Muscle of leg (tissue), 11 donors: ENCODE measurements around the gene TRIM14. TPM values are rescaled to one million over a fixed set of nuclear protein-coding genes. Genes with fewer than 3 reads are reported as not detected.
"Not testable (repeated sequence)": the region's sequence is repeated elsewhere in the genome, so short reads cannot be mapped to it uniquely, and the experiment has no call there.

Experiments used
- DNase-seq: peaks from one replicate; pipeline ENCODE4 v3.0.0; 2013
- H3K27ac ChIP-seq: one replicate; pipeline ENCODE4 v1.5.1; 2013; ENCODE audit warnings: mild to moderate bottlenecking, low read length, control low read depth
- H3K27me3 ChIP-seq: one replicate; pipeline ENCODE4 v1.6.1; 2013; ENCODE audit warnings: low read length; ENCODE audit not compliant: control insufficient read depth, insufficient read depth
- H3K36me3 ChIP-seq: one replicate; pipeline ENCODE4 v1.6.1; 2013; ENCODE audit warnings: low read length; ENCODE audit not compliant: control insufficient read depth, insufficient read depth
- H3K4me1 ChIP-seq: one replicate; pipeline ENCODE4 v1.6.1; 2013; ENCODE audit warnings: low read length; ENCODE audit not compliant: control insufficient read depth, insufficient read depth
- H3K4me3 ChIP-seq: one replicate; pipeline ENCODE4 v1.5.1; 2013; ENCODE audit warnings: low read length, control low read depth
- H3K9me3 ChIP-seq: replicated peaks from 2 replicates; pipeline ENCODE4 v1.6.1; 2013; ENCODE audit warnings: low read depth, low read length; ENCODE audit not compliant: control insufficient read depth
- WGBS: methylation state at CpG from one replicate; pipeline ENCODE4 v1.1.5; 2013; ENCODE audit warnings: missing lambda C conversion rate; ENCODE audit not compliant: insufficient coverage; 5-methylcytosine and 5-hydroxymethylcytosine counted together
- polyA plus RNA-seq, 8 donors: library from polyadenylated mRNA; unstranded; fragments of 120-200 nt; gene quantifications; one replicate each; pipeline versions ENCODE4 v1.2.1 to v1.2.3, GENCODE V29; 2013; ENCODE audit warnings: inconsistent platforms in 1 of 8, low replicate concordance in 1 of 8; ENCODE audit not compliant: insufficient read length in 8 of 8, insufficient read depth in 1 of 8
- total RNA-seq: library from RNA; stranded (reverse); fragments of 120-200 nt; gene quantifications from one replicate; pipeline ENCODE4 v1.2.4, GENCODE V29; 2013

The TRIM14 gene
- total and polyA plus RNA-seq, 9 donors: 0.40 to 3.4 (median 1.1) TPM

DNA sequence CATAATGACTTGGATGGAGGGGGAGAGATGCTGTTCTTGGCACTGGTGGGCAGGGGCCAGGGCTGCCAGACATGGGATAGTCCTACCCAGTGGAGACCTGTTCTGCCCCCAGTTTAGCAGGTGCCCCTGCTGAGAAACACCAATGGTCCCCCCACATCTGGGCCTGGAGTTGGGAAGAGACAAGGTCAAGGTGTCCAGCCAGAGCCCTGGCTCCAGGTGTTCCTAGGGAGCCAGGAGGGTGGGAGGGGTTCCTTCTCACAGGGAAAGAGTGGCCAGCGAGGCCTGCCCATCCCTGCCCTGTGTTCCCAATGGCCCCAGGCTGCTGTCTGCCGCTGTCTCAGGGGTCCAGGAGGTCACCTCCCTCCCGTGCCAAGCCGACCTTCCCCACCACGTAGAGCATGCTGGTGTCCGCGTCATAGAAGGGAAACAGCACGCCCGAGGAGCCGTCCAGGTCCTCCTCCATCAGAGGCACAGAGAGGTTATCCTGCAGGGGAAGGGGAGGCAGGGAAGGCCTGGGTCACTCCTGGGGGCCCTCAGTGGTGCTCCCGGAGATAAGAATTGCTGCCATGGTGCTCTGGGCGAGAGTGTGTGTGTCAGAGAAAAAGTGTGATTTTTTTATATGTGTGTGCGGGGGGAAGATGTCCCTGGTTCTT, 11.7 kb upstream of the TRIM14 start:
- Histone ChIP-seq H3K27me3 (peaks cover 5% of the 10 kb centered on the region), H3K36me3 (no peaks in the 10 kb centered on the region), H3K27ac (no peak overlapping the region), H3K9me3 (no peaks in the 10 kb centered on the region), H3K4me3 (no peak overlapping the region), H3K4me1 (no peaks in the 10 kb centered on the region)
- no peak for DNase-seq
- 79% methylated on average over 6 of the region's 13 CpGs for WGBS

DNA sequence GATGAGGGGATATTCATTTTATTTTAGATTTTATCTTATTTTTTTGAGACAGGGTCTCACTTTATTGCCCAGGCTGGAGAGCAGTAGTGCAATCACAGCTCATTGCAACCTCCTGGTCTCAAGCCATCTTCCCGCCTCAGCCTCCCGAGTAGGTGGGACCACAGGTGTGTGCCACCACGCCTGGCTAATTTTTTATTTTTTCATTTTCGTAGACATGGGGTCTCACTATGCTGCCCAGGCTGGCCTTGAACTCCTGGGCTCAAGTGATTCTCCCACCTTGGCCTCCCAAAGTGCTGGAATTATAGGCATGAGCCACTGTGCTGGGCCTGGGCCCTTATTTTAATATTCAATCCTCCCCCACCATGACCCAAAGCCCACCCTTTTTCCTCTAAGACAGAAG, 11.0 kb upstream of the TRIM14 start:
- not testable (repeated sequence) for DNase-seq, H3K4me1 ChIP-seq, H3K4me3 ChIP-seq, H3K27ac ChIP-seq, H3K9me3 ChIP-seq, H3K27me3 ChIP-seq, H3K36me3 ChIP-seq
- WGBS: 86% methylated on average over 3 of the region's 4 CpGs

DNA sequence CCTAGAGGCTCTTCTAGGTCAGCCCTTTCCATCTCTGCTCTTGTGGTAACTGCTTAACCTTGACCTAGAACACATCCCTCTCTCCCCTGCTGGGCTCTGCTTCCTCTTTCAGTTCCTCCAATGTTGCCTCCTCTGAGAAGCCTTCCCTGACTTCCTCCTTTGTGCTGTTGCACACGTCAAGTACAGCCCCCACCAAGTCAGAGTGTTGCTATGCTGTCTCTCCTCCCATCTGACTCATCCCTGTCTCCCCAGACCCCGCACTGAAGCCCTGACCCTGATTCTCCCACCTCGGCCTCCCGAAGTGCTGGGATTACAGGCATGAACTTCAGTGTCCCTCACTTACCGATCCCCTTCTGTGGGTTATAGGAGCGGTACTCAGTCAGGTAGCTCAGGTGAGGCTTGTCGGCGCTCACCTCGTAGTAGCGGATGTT, 10.4 kb upstream of the TRIM14 start:
- H3K4me1 ChIP-seq: no peaks in the 10 kb centered on the region
- H3K9me3 ChIP-seq: no peaks in the 10 kb centered on the region
- 91% methylated on average over 9 of the region's 10 CpGs for WGBS
- H3K4me3 ChIP-seq: no peak overlapping the region
- peaks cover 5% of the 10 kb centered on the region for H3K27me3 ChIP-seq
- peak; percentile 58 for DNase-seq
- H3K27ac ChIP-seq: no peak overlapping the region
- H3K36me3 ChIP-seq: no peaks in the 10 kb centered on the region

DNA sequence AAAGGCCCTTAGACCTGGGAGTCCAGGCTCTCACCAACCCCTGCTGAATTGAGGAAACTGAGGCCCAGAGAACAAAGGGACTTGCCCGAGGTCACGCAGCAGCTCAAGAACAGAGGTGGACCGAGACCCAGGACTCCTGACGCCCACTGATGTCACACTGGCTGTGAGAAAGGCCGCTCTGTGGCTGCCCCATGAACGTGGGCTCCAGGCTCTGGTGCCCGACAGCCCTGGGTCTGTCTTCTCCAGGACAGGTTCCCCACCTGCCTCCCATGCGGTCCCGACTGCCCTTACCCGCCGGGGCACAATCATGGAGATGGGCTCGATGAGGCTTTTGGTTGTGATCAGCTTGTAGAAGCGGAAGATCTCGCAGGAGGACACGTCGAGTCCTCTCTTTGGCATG, 9.3 kb upstream of the TRIM14 start:
- 92% methylated on average over 16 of the region's 16 CpGs for WGBS
- Histone ChIP-seq H3K27ac (no peak overlapping the region), H3K4me3 (no peak overlapping the region), H3K4me1 (no peaks in the 10 kb centered on the region), H3K27me3 (peaks cover 5% of the 10 kb centered on the region), H3K36me3 (no peaks in the 10 kb centered on the region), H3K9me3 (no peaks in the 10 kb centered on the region)
- DNase-seq: no peak

DNA sequence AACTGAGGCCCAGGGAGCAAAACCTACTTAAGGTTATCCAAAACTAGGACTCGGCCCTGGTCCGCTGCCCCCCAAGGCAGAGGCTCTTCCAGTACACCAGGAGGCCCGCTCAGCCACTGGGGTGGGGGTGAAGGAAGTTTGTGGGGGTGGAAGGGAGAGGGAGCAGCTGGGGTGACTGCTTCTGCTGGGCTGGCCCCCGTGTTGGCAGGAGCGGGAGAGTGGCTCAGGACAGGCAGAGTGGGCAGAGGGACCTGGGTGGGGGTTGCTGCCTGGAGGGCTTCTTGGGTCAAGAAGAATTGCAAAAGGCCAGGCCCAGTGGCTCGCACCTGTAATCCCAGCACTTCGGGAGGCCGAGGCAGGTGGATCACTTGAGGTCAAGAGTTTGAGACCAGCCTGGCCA, 8.2 kb upstream of the TRIM14 start:
- Histone ChIP-seq H3K36me3 (no peaks in the 10 kb centered on the region), H3K27me3 (peaks cover 3% of the 10 kb centered on the region), H3K9me3 (no peaks in the 10 kb centered on the region), H3K27ac (no peak overlapping the region), H3K4me1 (no peaks in the 10 kb centered on the region), H3K4me3 (no peak overlapping the region)
- 85% methylated on average over 8 of the region's 8 CpGs for WGBS
- no peak for DNase-seq

DNA sequence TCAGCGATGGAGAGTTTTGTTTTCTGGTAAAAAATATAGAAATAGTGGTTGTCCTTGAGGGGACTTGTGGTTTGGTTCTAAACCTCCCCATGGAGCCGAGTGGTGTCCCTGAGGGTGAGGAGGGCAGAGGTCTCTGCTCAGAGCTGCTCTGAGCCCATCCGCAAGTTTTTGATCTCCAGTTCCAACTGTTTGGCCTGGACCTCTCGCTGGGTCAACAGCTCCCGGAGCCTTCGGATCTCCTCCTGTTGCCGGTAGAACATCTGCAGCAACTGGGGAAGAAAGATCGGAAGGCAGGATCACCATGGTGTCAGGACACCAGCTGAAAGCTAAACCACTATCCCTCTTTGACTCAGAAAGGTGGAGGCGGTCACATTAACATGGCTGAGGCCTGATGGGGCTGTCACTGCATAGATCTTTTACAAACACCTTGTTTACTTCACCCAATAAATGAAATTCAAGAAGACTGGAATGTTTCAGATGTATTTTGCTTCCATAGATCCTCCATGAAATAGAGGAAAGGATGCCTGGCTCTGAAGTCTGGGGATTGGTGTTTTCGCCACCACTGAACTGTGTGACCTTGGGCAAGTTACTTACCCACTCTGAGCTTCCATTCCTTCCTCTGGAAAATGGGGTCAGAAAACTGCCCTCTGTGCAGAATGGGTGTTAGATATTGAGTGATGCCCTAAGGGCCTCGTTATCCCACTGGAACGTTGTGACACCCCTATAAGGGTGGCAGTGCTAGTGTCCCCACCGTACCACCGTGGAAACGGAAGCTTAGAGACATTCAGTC, 5.8 kb upstream of the TRIM14 start:
- Histone ChIP-seq H3K27me3 (no peaks in the 10 kb centered on the region), H3K4me1 (no peaks in the 10 kb centered on the region), H3K36me3 (no peaks in the 10 kb centered on the region), H3K27ac (no peak overlapping the region), H3K9me3 (no peaks in the 10 kb centered on the region), H3K4me3 (no peak overlapping the region)
- DNase-seq: no peak
- 86% methylated on average over 11 of the region's 15 CpGs for WGBS

DNA sequence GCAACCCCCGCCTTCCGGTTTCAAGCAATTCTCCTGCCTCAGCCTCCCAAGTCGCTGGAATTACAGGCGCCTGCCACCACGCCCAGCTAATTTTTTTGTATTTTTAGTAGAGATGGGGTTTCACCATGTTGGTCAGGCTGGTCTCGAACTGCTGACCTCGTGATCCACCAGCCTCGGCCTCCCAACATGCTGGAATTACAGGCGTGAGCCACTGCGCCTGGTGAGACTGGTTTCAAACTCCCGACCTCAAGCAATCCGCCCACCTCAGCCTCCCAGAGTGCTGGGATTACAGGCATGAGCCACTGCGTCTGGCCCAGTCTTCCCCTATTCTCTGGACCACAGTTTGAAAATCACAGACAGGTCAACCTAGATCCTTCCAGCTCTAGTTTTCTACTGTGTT, 5.1 kb upstream of the TRIM14 start:
- H3K4me3 ChIP-seq, H3K9me3 ChIP-seq, H3K4me1 ChIP-seq, H3K27me3 ChIP-seq, H3K36me3 ChIP-seq, H3K27ac ChIP-seq, DNase-seq: not testable (repeated sequence)
- 88% methylated on average over 11 of the region's 13 CpGs for WGBS

DNA sequence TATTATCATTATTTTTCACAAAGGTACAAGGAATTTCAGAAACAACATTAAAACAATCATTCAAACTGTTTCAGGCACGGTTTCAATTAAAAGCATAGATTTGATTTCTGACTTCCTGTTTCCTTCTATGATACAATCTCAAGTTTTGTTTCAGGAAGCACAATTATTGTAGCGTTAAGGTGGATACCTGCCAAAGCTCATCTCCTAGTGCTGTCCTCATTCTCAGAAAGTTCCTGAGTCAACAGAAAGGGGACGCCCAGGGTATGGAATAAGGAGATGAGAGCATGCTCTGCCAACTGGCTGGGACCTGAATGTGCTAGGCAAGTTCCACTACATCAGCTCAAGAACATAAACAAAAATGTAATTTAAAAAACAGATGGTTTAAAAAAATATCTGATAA, 2.0 kb upstream of the TRIM14 start:
- Histone ChIP-seq H3K9me3 (no peaks in the 10 kb centered on the region), H3K4me1 (peaks cover 7% of the 10 kb centered on the region), H3K27me3 (no peaks in the 10 kb centered on the region), H3K36me3 (no peaks in the 10 kb centered on the region), H3K4me3 (no peak overlapping the region), H3K27ac (peak overlapping the region; percentile 24)
- DNase-seq: peak; percentile 75
- no CpG with 5 or more reads among the region's 3 CpGs for WGBS

DNA sequence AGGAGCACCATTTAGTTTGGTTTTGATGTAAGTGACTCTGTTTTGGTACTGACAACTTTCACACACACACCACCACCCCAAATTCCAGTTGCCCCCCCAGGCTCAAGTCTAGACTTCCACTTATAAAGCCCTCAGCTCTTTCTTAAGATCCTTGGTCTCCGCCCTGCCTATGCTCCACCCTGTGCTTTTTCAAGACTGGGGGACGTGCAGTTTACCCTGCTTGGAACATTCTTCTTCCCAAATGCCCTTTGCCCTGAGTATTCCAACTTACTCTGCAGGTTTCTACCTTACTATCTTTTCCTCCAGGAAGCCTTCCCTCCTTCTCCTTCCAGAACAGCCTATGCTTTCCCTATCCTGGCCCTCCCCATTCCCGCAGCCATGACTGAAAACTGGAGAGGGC, 1.5 kb upstream of the TRIM14 start:
- WGBS: 80% methylated on average over 2 of the region's 3 CpGs
- no peak for DNase-seq

DNA sequence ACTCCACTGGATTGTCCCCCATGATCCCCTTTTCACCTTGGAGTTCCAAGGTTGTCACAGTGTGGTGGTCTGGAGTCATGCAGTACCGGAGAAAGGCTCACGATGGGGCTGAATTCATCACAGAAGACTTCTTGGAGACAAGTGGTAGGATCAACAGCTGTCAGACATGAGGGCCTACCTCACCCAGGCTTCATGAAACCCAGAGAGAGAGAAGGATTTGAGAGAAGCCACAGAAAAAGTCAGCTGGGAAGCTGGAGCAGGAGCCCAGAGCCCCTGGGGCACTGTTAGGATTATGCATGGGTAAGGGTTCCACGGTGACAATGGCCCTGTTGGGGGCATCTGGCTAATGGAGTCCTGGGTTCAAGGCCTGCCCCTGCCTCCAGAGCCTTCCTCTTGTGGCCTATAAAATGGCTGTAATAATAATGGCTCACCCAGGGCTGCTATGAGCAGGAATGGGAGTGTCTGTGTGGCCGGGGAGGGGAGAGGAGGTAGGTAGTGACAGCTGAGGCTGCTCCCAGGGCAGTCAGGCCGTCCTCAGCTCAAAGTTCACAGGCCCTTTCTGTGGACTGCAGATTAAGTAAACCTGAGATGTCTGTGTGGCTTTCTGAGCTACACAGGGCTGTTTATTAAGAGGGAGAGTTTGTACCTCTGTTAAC, 910 bp downstream of the TRIM14 start:
- WGBS: 53% methylated on average over 5 of the region's 5 CpGs
- Histone ChIP-seq H3K4me1 (peaks cover 7% of the 10 kb centered on the region), H3K27me3 (no peaks in the 10 kb centered on the region), H3K27ac (no peak overlapping the region), H3K36me3 (no peaks in the 10 kb centered on the region), H3K4me3 (peak overlapping the region; percentile 54), H3K9me3 (no peaks in the 10 kb centered on the region)
- no peak for DNase-seq

More for the DNA sequence above, 1.5 kb upstream of the TRIM14 start:
- peaks cover 7% of the 10 kb centered on the region for H3K4me1 ChIP-seq
- H3K27ac ChIP-seq: peak overlapping the region; percentile 24
- H3K27me3 ChIP-seq: no peaks in the 10 kb centered on the region
- no peaks in the 10 kb centered on the region for H3K36me3 ChIP-seq
- H3K9me3 ChIP-seq: no peaks in the 10 kb centered on the region
- H3K4me3 ChIP-seq: no peak overlapping the region
